Ammon's horn (tissue), 1 donor: ENCODE measurements around the gene SMIM32.

ENCODE experiments used
- DNase-seq: peaks from one replicate; pipeline ENCODE4 v3.0.0-alpha.2; 2016; ENCODE audit warnings: low spot score

The SMIM32 gene

DNA sequence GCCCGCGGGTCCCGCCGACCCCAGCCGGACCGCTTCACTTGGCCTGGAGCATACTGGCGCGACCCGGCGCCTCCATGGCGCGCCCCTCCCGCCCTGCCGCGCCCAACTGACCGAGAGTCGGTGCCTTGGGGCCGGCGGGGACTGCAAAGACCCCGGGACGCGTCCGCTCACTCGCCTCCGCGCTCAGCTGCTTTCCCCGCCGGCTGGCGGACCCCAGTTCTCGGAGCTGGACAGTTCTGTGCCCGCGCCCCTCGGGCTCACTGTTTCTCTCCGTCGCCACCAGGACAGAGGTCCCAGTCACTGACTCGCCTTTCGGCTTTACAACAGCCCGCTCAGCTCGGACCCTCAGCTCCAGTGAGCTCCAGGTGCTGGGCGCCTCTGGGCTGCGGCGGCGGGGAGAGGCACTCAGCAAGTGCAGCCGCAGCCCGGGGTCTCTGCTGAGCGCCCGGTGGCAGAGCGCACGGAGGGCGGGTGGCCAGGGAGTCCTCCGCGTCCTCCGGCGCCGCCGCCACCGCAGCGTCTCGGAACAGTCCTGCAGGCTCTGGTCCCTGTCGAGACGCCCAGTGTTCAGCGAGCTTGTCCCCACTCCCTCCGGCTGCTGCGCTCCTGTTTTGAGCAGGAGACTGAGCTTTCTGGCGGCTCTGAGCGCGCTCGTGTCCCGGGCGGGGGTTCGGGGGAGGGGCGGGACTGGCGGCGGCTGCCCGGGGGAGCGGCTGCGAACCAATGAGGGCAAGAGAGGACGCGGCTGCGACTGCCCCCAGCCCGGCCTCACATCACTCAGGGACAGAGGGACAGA lies at the start of gene SMIM32:
Gene SMIM32 (minus strand): TSS at position 637 of the 796 bp plus-strand sequence. CDS start 638 bp downstream, outside the sequence.
- no peak for DNase-seq

DNA sequence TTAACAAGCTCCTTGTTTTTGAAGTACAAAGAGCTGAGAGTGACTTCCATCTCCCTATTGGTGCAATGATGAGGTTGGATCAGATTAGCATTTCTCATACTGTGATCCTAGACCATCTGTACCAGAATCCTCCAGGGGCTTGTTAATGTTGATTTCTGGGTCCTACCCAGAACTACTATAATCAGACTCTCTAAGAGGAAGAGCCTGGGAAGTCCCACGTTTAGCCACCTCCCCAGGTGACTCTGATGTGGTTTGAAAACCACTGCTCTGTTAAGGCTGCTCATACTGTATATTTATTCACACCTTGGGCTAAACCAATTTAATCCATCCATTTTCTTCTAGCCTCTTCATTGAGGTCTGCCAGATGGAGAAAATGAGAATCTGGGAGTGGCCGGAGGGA lies 49.6 kb upstream of the SMIM32 start:
- no peak for DNase-seq

DNA sequence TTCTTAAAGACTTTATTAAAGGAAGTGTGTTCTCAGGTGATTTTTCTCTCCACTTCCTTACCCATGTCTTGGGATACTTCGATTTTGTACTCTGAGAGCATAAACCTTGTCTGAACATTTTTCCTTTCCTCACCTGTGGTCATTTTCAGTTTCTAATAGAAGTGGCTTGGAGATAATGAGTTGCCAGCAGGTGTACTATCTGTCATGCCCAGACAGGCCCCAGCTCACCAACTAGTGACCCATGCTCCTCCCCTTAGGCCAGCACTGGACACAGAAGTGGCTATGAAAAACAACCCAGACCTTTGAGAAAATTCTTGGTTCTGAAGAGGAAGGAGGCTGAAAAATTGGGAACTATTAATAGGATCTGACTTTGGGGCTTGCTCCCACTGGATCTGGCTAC lies 49.2 kb upstream of the SMIM32 start:
- DNase-seq = no peak

DNA sequence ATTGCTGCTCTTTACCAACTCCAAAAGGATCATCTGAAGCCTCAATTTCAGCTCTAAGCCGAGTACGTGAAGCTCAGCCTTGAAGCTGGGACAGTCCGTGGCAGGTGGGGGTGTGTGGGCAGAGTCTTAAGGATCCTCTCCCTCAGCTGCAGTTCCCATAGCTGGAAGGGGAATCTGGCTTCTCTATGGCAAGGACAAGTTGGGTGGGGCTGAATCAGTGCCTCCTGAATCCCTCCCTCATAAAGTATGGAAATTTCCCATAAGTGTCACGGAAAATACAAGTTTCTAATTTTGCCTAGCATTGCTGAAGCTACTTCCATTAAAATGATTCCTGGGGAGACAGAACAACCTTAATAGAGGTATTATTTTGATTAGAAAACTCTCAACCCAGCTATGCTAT lies 47.9 kb upstream of the SMIM32 start:
- no peak for DNase-seq

DNA sequence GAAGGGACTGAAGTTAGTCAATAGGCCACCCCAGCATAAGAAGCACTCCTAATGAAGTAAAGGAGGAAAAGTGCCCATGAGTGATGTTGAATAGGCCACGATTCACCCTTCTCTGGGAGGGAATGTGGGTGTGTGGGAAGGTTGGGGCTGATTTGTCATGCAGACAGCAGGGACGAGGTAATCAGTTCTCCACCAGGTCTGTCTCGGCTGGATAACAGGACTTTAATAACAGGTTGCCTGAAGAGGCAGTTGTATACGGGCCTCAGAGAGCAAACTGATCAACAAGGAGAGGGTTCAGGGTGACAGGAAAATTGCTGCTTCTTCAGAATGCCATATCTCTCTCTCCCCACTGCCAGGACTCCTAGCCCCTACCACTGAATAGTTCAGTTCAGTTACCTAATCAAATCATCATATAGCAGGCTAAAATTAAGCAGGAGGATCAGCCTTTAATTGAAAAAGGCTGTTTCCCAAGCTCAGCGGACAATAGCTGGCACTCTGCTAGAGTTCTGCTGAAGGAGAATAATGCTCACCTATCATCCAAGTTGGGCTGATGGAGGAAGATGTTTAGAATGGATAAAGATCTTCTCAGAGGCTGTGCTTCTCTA lies 43.6 kb upstream of the SMIM32 start:
- no peak for DNase-seq

DNA sequence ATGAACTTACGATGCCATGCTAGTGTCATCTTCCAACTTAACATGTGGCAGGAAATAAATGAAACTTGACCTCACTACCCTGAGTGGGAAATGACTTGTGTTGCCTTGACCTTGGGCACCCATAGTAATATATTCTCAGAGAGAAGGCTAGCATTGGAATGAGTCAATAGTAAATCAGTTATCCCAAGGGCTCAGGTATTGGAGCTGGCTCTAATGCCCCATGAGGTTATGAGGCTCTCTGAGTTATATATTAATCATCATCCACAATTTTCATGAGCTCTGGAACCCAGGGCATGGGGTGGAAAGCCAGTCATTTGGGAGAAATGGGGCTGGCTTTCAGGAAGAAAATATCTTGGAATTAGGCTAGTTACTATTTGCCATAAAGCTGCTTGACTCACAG lies 42.4 kb upstream of the SMIM32 start:
- DNase-seq = no peak

DNA sequence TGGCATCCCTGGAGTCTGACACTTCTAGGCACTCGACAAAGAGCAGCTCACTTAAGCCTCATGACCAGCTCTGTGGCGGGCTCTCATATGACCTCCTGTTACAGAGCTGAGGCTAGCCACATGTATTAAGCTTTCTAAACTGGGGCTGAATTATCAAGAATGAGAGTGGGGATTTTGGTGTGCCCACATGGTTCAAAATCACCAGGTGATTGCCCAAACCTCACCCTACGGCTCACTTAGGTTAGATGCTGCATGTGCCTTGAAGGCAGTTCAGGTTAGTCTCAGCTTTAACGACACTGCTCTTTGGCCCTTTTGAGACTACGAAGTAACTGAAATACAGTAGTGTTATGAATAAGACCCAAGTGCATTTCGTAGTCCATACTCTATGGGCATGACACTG lies 39.4 kb upstream of the SMIM32 start:
- DNase-seq = no peak

DNA sequence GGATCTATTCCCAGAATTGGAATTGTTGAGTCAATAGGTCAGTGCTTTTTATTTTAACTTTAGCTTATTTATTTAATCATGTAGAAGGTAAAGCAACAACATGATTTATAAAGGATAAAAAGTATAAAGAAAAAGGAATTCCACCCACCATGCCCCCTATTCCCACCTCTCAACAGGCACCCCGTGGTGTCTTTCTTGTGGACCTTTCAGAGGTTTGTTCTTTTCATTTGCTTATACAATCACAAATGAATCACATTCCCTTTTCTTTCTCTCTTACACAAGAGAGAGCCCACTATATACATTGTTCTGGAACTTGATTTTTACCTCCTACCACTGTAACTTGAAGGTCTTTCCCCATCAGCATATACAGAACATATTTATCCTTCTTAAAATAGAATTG lies 37.2 kb upstream of the SMIM32 start:
- DNase-seq = no peak

DNA sequence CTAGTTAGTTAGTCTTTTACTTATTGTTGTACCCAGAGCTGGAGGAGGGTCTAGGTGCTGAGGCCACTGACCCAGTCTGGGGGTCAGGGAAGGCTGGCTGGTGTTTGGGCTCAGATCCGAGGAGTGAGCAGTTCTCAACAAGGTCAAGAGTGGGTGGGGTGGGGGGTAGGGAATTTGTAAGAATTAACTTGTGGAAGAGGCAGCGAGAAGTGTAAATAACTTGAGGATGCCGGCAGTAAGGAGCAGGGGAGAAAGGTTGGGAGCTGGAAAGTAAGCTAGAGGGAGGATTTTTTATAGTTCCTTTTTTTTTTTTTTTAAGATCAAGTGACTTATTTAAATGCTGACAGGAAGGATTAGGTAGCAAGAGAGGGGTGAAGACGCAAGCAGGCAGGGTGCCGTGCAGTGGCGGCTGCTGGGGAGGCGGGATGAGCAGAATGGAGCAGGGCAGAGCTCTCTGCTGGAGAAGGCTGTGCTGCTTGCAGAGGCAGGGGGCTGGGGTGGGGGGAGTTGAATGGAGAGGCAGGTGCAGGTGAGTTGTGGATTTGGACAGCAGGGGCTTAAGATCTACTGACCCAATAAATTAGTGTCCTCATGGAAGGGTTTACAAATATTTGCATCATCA lies 35.3 kb upstream of the SMIM32 start:
- DNase-seq = no peak

DNA sequence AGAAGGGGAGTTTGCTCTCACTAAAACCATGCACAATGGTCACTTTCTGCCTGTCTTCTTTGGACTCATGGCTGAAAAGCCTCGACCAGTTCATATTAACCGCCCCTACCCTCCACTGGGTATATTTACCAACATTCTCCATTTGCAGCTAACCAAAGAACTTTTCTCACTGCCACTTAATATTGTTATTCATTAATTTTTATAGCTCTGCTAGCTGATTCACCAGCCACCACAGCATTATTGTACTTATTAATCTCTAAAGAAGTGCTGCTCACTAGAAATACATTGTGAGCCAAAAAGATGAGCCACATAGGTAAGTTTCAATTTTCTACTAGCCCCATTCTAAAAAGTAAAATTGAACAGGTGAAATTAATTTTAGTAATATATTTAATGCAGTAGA lies 33.4 kb upstream of the SMIM32 start:
- no peak for DNase-seq

DNA sequence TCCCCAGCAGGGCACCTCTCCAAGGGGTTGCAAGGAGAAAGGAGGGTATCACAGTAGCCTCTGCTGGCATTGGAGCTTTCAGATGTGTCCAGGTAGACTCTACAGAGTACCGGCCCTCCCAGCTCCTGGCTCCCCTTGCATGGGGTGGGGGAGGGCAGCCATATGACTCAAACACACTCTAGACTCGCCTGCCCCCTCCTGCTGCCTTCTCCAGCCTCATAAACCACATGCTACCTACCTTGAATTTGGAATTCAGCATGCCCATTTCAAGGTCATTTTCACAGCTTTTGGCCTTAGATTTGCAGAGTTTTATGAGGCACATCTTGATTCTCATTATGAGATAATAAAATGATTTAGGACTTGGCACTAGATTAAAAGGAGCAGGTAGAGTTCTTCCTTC lies 32.8 kb upstream of the SMIM32 start:
- no peak for DNase-seq

DNA sequence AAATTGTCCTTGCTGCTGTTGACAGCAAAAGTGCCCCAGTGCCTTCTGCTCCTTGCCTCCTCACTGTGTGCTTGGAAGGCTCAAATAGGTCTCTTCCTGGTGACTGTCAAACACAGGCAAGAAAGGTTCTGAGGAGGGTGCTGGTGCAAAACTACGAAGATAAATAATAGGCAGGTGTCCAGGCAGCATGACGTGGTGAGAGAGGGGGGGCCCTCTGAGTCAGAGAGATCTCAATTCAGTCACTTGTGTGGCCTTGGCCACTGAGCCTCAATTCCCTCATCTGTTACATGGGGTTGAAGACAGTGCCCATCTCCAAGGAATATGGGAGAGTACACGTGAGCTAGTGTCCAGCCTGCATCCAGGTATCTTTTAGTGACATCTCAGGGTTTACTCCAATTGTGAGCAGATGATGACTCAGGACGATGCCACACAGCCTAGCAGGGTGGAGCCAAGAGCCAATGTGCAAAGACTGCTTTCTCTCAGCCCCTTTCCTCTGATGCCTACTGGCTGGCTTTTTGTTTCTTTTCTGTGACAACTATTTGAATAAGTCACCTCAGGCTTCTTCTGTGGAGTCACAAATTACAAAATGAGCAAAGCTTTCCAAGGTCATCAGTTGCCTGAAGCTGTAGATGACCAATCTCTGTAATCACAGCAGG lies 29.7 kb upstream of the SMIM32 start:
- DNase-seq = no peak

DNA sequence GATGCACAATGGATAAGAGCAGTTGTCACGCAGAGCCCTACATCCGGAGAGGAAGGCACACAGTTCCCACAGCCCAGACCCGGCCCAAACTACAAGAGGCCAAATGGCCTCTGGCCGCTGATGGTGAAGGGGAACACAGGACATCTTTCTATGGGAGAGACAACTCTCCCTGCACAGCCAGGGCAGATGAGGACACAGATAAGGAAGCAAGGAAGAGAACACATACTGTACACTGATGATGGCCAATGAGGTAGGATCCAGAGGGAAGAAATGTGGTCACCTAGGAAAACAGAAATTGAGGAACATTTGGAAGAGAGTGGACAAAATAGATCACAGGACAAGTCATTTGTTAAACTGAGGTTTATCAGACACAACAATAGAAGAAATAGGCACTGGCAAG lies 28.4 kb upstream of the SMIM32 start:
- no peak for DNase-seq

DNA sequence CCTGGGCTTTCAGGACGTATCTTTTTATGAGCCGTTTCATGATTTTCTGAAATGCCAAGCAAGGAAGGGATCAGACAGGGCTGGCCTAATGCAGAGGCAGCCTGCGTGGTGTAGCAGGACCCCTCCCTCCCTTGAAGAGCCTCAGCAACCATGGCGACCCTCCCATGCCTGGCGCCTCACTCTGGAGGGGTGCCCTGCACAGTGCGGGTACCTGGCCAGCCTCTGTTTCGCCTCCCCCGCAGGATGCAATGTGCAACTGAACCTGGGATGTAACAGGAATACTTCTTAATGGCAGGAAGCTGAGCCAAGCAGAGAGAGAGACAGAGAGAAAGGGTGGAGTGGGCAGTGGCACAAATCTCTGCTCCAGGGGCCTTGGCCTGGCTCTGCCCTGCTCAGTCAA lies 23.3 kb upstream of the SMIM32 start:
- DNase-seq = no peak

DNA sequence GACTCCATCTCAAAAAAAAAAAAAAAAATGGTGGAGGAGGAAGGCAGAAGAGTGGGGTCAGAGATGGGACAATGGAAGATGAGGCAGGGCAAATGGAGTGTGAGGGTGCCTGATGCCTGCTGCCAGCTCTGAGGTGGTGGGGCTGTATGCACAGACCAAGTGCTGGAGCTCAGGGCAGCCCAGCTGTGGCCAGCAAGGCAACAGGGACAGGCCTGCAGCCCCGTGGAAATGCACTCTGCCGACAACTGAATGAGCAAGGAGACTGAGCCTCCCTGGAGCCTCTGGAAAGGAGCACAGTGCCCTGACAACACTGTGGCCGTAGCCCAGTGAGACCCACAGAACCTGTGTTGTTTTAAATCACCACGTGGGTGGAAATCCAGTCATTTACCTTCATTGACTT lies 22.9 kb upstream of the SMIM32 start:
- DNase-seq = no peak

DNA sequence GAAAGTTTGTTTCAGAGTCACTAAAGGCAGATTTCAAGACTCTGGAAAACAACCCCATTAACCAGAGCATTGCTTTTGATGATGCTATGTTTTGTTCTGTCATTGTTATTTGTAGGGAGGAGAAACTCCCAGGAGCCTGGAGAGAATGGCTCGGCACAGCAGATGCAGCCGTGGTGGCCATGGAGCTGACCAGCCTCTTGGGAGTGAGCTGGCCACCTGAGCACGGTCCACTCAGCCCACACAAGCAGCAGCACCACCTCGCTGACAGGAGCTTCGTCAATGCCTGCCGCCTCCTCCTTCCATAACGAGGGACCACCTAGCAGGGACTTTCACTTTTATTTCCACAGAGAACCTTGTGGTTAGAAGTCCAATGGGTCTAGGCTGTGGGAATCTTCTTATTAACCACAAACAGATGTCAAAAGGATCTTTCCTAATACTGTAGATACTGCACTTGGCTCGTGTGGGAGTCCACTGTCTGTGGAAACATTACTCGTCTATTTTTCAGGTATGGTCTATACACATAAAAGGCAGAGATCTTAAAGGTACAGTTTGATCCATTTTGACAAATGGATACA lies 21.0 kb upstream of the SMIM32 start:
- no peak for DNase-seq

DNA sequence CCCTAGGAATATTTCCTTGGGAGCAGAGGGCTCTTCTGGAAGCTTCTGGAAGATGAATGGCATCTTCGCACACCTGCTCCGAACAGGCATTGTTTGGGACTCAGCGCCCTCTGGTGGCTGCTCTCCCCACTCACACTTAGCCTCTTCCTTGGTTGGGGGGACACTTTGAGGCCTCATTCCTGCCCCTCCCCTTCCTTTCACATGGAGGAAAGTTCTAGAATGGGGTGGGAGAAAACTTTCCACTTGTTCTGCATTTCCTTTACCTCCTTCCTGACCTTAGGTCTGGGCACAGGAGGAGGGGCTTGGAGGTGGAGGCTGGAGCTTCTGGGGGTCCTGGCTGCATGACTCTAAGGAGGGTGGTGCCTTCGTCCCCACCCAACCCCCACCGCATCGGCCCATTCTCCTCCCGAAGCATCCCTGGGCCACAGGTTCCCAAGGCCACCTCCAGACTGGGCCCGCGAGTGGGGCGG lies 19.3 kb upstream of the SMIM32 start:
- DNase-seq = peak; percentile 64

DNA sequence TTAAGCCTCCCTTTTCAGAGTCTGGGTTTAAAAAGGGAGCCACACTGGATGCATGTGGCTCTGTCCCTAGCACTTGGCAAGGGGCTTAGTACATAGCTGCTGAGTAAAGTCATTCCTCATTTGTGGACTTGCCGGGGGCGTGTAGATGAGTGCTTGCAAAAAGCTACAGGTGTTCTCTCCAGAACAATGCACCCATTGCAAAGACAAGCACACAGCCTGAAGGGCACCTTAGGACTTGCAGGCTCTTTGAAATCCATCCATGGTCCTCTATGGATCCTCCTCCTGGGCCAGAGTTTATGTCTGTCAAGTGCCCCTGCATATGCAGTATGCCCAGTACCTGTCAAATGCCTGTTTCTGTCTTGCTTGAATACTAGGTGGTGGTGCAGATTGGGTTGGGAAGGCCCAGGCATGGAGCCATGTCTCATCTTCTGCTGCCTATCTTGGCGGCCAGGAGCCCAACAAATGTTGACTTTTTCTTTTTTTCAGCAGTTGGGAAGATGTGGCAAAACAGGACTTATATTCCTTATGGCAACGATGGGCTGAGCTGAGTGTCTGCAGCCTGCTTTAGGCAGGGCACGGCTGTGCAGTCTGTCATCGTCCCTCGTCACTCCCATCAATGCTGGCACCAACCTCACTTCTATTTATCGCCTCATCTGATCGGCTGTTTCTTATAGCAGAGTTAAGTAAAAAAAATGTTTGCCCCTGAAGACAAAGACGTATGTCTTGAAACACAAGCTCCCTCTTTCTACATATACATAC lies 18.5 kb upstream of the SMIM32 start:
- DNase-seq = no peak

DNA sequence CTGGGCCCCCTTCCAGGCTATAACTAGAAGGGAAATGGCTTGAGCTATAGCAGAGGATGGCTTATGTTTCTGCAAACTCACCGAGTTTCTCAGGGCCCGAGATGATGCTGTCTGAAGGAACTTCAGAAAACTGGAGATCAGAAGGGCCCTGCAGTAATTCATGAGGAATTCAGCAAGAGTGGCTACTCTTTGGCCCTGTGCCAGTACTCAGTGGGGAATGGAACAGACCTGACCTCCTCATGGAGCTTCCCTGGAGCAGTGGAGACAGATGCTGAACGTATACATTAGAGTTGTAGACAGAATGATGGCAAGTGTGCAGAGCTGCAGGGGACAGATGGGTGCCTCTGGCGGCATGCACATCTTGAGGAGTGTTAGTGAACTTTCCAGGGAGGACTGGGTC lies 17.3 kb upstream of the SMIM32 start:
- DNase-seq = no peak

DNA sequence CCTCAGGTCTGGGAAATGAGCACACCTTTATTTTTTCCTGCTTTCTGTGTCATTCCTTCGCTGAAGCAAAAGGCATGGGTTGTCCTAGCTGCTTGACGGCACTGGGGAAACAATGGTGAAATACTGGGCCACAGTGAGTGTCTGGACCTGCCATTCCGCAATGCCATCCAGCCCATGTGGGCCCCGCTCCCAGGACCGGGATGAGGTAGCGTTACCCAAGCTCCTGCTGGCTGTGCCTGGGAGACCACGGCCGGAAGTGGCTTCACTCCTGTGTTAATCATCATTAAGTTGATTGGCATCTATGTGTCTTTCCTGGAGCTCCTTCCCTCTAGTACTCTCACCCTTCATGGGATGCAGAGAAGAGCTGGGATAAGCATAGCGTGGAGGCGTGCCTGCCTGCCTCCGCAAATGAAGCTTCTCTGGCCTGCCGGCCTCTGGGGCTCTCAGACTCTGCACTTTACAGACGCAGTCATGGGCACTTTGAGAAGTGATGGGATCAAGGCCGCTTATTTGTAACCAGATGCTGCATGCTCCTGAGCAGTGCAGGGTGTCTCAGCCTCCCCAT lies 16.5 kb upstream of the SMIM32 start:
- no peak for DNase-seq

DNA sequence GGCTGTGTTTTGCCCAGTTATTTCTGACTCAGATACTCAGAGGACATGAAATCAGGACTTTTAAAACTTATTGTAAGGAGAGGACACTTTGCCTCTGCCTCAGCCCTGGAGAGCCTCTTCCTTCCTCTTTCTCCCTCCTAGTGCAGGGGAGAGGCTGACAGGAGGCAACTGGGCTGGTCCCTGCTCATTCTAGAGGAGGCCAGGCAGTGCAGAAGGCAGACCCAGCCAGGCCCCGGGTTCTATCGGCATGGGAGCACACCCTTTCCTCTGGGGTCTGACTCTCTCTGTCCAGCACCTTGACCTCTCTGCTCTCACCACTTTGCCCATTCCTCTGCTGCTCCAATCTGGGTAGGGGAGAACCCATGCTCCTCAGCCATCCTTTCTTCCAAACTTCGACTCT lies 16.0 kb upstream of the SMIM32 start:
- no peak for DNase-seq
